K562 (cell line): Measurements from ENCODE around the gene GLIS2.
A peak's percentile ranks its signal among the peaks of the same experiment; 100 is the strongest.

ENCODE experiments used
- HCFC1 ChIP-seq: IDR thresholded peaks from 2 replicates; pipeline ENCODE4 v1.6.1; 2012; ENCODE audit warnings: low read depth, low read length, improper control_type of control experiment
- HIVEP1 ChIP-seq: fragments of 250-450 bp; sonication (Bioruptor Pico); IDR thresholded peaks from 2 replicates; pipeline ENCODE4 v1.4.0; 2020; ENCODE audit warnings: mild to moderate bottlenecking
- MTA3 ChIP-seq: fragments of 450-650 bp; formaldehyde crosslinking; IDR thresholded peaks from 2 replicates; pipeline ENCODE4 v1.6.1; 2017; ENCODE audit warnings: mild to moderate bottlenecking, borderline replicate concordance
- NR1H2 ChIP-seq: sonication (generic); formaldehyde crosslinking; IDR thresholded peaks from 2 replicates; pipeline ENCODE4 v1.4.0; 2020; ENCODE audit warnings: mild to moderate bottlenecking, missing genetic modification reagents
- POLR2A ChIP-seq: fragments of 450-650 bp; conservative IDR thresholded peaks from 2 replicates; pipeline ENCODE4 v1.6.1; 2016
- POLR2B ChIP-seq: fragments of 450-650 bp; IDR thresholded peaks from 2 replicates; pipeline ENCODE4 v1.6.1; 2018; ENCODE audit warnings: low read depth; ENCODE audit not compliant: partially characterized antibody
- REST ChIP-seq, 2 experiments: fragments of 450-650 bp; formaldehyde crosslinking in 1 of 2; IDR thresholded peaks; 2 replicates each; pipeline versions ENCODE4 v1.4.0 to v1.6.1; 2014 to 2020; ENCODE audit warnings: mild to moderate bottlenecking in 2 of 2, borderline replicate concordance in 1 of 2, low read depth in 1 of 2
- ZNF274 ChIP-seq: IDR thresholded peaks from 2 replicates; pipeline ENCODE4 v1.6.1; 2011; ENCODE audit warnings: low read depth, mild to moderate bottlenecking, low read length, moderate library complexity, borderline replicate concordance
- ZNF436 ChIP-seq: fragments of 250-450, 450-650 bp; sonication (Bioruptor Pico); formaldehyde crosslinking; IDR thresholded peaks from 2 replicates; pipeline ENCODE4 v1.7.0; 2020; ENCODE audit warnings: mild to moderate bottlenecking
- ZNF696 ChIP-seq: fragments of 250-450 bp; sonication (Bioruptor Pico); conservative IDR thresholded peaks from 2 replicates; pipeline ENCODE4 v1.4.0; 2020; ENCODE audit warnings: mild to moderate bottlenecking, moderate library complexity
- ZSCAN29 ChIP-seq: fragments of 450-650 bp; IDR thresholded peaks from 2 replicates; pipeline ENCODE4 v1.6.1; 2017
- TF ChIP-seq, protein P1 (sequence below), 2 experiments: fragments of 450-650 bp in 1 of 2; sonication (generic) in 1 of 2; formaldehyde crosslinking in 1 of 2; IDR thresholded peaks; 2 replicates each; pipeline versions ENCODE4 v1.7.1 to v1.9.0; 2016 to 2022; ENCODE audit warnings: inconsistent platforms in 1 of 2, mild to moderate bottlenecking in 1 of 2, missing genetic modification reagents in 1 of 2
- TF ChIP-seq, protein P2 (sequence below), 3 experiments: IDR thresholded peaks in 2 of 3; conservative IDR thresholded peaks in 1 of 3; 2 replicates each; pipeline ENCODE4 v1.5.1; 2011 to 2012; ENCODE audit warnings: low read length in 3 of 3, mild to moderate bottlenecking in 3 of 3, control low read depth in 2 of 3, improper control_type of control experiment in 1 of 3, inconsistent platforms in 1 of 3, low read depth in 1 of 3, mixed read lengths in 1 of 3, moderate library complexity in 1 of 3; ENCODE audit not compliant: insufficient read depth in 2 of 3

DNA sequence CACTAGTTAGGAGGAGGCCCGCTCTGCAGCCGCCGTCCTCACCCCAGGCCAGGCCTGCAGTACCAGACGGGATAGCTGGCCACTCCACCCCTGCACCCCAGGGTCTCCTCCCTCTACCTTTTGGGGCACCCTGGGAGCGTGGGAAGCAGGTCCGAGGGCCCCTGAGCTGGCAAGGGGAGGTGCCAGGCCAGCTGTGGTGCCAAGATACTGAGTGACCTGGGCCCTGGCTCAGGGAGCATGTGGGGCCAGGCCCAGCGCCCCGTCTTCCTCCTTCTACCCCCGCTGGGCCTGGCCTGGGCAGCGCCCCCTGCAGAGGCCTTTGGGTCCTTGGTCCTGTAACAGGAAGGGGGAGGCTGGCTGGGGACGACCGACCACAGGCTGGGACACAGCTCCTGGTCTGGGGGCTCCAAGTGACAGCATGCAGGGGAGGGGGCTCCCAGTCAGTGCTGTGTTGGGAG is 22.3 kb downstream of the GLIS2 start:
- TF ChIP-seq, protein P1, sequence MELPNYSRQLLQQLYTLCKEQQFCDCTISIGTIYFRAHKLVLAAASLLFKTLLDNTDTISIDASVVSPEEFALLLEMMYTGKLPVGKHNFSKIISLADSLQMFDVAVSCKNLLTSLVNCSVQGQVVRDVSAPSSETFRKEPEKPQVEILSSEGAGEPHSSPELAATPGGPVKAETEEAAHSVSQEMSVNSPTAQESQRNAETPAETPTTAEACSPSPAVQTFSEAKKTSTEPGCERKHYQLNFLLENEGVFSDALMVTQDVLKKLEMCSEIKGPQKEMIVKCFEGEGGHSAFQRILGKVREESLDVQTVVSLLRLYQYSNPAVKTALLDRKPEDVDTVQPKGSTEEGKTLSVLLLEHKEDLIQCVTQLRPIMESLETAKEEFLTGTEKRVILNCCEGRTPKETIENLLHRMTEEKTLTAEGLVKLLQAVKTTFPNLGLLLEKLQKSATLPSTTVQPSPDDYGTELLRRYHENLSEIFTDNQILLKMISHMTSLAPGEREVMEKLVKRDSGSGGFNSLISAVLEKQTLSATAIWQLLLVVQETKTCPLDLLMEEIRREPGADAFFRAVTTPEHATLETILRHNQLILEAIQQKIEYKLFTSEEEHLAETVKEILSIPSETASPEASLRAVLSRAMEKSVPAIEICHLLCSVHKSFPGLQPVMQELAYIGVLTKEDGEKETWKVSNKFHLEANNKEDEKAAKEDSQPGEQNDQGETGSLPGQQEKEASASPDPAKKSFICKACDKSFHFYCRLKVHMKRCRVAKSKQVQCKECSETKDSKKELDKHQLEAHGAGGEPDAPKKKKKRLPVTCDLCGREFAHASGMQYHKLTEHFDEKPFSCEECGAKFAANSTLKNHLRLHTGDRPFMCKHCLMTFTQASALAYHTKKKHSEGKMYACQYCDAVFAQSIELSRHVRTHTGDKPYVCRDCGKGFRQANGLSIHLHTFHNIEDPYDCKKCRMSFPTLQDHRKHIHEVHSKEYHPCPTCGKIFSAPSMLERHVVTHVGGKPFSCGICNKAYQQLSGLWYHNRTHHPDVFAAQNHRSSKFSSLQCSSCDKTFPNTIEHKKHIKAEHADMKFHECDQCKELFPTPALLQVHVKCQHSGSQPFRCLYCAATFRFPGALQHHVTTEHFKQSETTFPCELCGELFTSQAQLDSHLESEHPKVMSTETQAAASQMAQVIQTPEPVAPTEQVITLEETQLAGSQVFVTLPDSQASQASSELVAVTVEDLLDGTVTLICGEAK (IDR thresholded peaks at IDR 0.05): no peak
- TF ChIP-seq, protein P1 (CRISPR knock-in tag; IDR thresholded peaks at IDR 0.05): no peak
- TF ChIP-seq, protein P2, sequence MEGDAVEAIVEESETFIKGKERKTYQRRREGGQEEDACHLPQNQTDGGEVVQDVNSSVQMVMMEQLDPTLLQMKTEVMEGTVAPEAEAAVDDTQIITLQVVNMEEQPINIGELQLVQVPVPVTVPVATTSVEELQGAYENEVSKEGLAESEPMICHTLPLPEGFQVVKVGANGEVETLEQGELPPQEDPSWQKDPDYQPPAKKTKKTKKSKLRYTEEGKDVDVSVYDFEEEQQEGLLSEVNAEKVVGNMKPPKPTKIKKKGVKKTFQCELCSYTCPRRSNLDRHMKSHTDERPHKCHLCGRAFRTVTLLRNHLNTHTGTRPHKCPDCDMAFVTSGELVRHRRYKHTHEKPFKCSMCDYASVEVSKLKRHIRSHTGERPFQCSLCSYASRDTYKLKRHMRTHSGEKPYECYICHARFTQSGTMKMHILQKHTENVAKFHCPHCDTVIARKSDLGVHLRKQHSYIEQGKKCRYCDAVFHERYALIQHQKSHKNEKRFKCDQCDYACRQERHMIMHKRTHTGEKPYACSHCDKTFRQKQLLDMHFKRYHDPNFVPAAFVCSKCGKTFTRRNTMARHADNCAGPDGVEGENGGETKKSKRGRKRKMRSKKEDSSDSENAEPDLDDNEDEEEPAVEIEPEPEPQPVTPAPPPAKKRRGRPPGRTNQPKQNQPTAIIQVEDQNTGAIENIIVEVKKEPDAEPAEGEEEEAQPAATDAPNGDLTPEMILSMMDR (IDR thresholded peaks at IDR 0.05 in 2 of 3, conservative IDR thresholded peaks at IDR 0.05 in 1 of 3; ENCODE audit: insufficient read depth in 2 of 3, low read depth in 1 of 3, low read length in 3 of 3): 0 out of 6 replicates have a peak, but pooled peaks of 1 of the 3 experiments have one; percentile 7
- TF ChIP-seq ZNF436: no peak
- no peak for TF ChIP-seq ZNF274
- TF ChIP-seq NR1H2: no peak
- no peak for TF ChIP-seq REST (IDR thresholded peaks at IDR 0.05; ENCODE audit: borderline replicate concordance)
- no peak for TF ChIP-seq REST (CRISPR knock-in tag; IDR thresholded peaks at IDR 0.05; ENCODE audit: low read depth)
- no peak for TF ChIP-seq HIVEP1 (CRISPR knock-in tag)
- TF ChIP-seq MTA3: no peak
- TF ChIP-seq HCFC1: no peak
- TF ChIP-seq ZNF696 (CRISPR knock-in tag): no peak
- TF ChIP-seq POLR2B: no peak
- TF ChIP-seq POLR2A: no peak
- TF ChIP-seq ZSCAN29: no peak
